Thyroid gland (tissue), 4 donors: Measurements from ENCODE around the gene PEBP1. TPM values are rescaled to one million over a fixed set of nuclear protein-coding genes. Genes with fewer than 3 reads are reported as not detected.

Source experiments
- DNase-seq, 2 donors: peaks; one replicate each; pipeline ENCODE4 v3.0.0-alpha.2; 2019
- H3K27ac ChIP-seq, 3 donors: fragments of 200-600 bp; sonication (generic); 1 replicate in 2 of 3; 2 replicates in 1 of 3; pipeline ENCODE4 v1.5.1; 2016 to 2019; ENCODE audit warnings: mild to moderate bottlenecking in 1 of 3, moderate library complexity in 1 of 3
- H3K27me3 ChIP-seq: fragments of 200-600 bp; sonication (generic); one replicate; pipeline ENCODE4 v1.5.1; 2019
- H3K36me3 ChIP-seq, 2 donors: fragments of 200-600 bp; sonication (generic); one replicate each; pipeline ENCODE4 v1.5.1; 2016 to 2019
- H3K4me1 ChIP-seq, 2 donors: fragments of 200-600 bp; sonication (generic); one replicate each; pipeline ENCODE4 v1.5.1; 2017 to 2019
- H3K4me3 ChIP-seq, 3 donors: fragments of 200-600 bp; sonication (generic); replicated peaks in 1 of 3; 1 replicate in 2 of 3; 2 replicates in 1 of 3; pipeline ENCODE4 v1.5.1; 2016; ENCODE audit warnings: mild to moderate bottlenecking in 1 of 3
- H3K9me3 ChIP-seq: fragments of 200-600 bp; sonication (generic); one replicate; pipeline ENCODE4 v1.5.1; 2017
- POLR2A ChIP-seq, 2 donors: fragments of 450-650 bp; IDR thresholded peaks; one replicate each; pipeline ENCODE4 v1.6.1; 2017; ENCODE audit warnings: antibody characterized with exemption in 2 of 2, mild to moderate bottlenecking in 2 of 2, moderate library complexity in 1 of 2
- WGBS, 2 donors: methylation state at CpG; one replicate each; pipeline ENCODE4 v1.1.5; 2017; 5-methylcytosine and 5-hydroxymethylcytosine counted together
- intact Hi-C: fragments of 100-400 bp; cut with DNase I; formaldehyde crosslinking; loops from one replicate; pipeline ENCODE4 v1.15.1; 2023
- total RNA-seq, 4 donors: library from RNA; depleted of rRNA; stranded (reverse); fragments of >200 nt; gene quantifications; one replicate each; pipeline ENCODE4 v1.2.3, GENCODE V29; 2016
- TF ChIP-seq, protein P1 (sequence below), 6 experiments: fragments of 200-600 bp in 3 of 6; fragments of 450-650 bp in 3 of 6; sonication (generic) in 3 of 6; IDR thresholded peaks; one replicate each; pipeline ENCODE4 v1.5.1; 2016 to 2019; ENCODE audit warnings: antibody characterized with exemption in 6 of 6, mild to moderate bottlenecking in 2 of 6, inconsistent platforms in 1 of 6, moderate library complexity in 1 of 6

PEBP1 gene
- total RNA-seq, 4 donors from 2014 or later, result 695 to 2,015 (median 1,366) TPM

DNA sequence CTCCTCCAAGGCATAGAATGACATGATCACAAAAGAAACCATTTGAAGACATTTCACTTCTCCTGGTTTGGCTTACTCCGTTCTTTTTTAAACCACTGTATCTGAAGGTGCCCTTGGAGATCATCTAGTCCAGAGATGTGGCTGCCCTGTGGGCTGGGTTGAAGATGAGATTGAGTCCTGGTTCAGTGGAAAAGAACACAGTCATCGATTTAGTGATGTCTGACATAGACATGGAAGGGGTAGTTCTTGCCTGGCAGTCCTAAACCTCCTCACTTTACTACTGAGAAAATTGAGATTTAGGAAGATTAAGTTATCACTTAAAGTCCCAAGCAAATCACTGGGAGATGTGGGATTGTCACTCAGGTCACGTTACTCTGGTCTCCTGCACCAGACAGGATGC is 34.9 kb upstream of the PEBP1 start:
- WGBS, 2 donors, result 91 to 94% methylated on average over 3 of the region's 3 CpGs
- DNase-seq, result no peak
- H3K9me3 ChIP-seq, result no peaks in the 10 kb centered on the region
- H3K4me3 ChIP-seq, result no peak overlapping the region
- H3K27ac ChIP-seq, result no peak overlapping the region
- no peaks in the 10 kb centered on the region for H3K27me3 ChIP-seq
- intact Hi-C loops, result loop anchor here (5.0 kb wide), 1 partner anchor 39 kb away; the partner anchor contains the start of gene WSB2
- no peaks in the 10 kb centered on the region for H3K36me3 ChIP-seq
- TF ChIP-seq, protein P1, sequence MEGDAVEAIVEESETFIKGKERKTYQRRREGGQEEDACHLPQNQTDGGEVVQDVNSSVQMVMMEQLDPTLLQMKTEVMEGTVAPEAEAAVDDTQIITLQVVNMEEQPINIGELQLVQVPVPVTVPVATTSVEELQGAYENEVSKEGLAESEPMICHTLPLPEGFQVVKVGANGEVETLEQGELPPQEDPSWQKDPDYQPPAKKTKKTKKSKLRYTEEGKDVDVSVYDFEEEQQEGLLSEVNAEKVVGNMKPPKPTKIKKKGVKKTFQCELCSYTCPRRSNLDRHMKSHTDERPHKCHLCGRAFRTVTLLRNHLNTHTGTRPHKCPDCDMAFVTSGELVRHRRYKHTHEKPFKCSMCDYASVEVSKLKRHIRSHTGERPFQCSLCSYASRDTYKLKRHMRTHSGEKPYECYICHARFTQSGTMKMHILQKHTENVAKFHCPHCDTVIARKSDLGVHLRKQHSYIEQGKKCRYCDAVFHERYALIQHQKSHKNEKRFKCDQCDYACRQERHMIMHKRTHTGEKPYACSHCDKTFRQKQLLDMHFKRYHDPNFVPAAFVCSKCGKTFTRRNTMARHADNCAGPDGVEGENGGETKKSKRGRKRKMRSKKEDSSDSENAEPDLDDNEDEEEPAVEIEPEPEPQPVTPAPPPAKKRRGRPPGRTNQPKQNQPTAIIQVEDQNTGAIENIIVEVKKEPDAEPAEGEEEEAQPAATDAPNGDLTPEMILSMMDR (IDR thresholded peaks at IDR 0.05), result no peak
- TF ChIP-seq POLR2A (IDR thresholded peaks at IDR 0.05), result no peak
- H3K4me1 ChIP-seq, result peaks cover 8 to 11% of the 10 kb centered on the region in 2 donors

GRCh38 chr12:118102070-118102469 is 33.9 kb upstream of the PEBP1 start:
- WGBS, 2 donors, result 83 to 92% methylated on average over 6 of the region's 6 CpGs
- H3K27ac ChIP-seq, result no peak overlapping the region

GRCh38 chr12:118102609-118103008 is 33.3 kb upstream of the PEBP1 start:
- H3K36me3 ChIP-seq, result no peaks in the 10 kb centered on the region
- WGBS, 2 donors, result 23 to 29% methylated on average over 5 of the region's 5 CpGs
- peak overlapping the region in 2 of 3 donors; percentile 76 to 96 for H3K27ac ChIP-seq
- H3K27me3 ChIP-seq, result no peaks in the 10 kb centered on the region
- peak overlapping the region; percentile 12 to 98 (median 70) for H3K4me3 ChIP-seq
- H3K4me1 ChIP-seq, result peaks cover 10 to 15% of the 10 kb centered on the region in 2 donors
- H3K9me3 ChIP-seq, result no peaks in the 10 kb centered on the region
- DNase-seq, result no peak
- TF ChIP-seq, protein P1 (IDR thresholded peaks at IDR 0.05), result no peak
- no peak for TF ChIP-seq POLR2A (IDR thresholded peaks at IDR 0.05)
- intact Hi-C loops, result loop anchor here (5.0 kb wide), 1 partner anchor 40 kb away; the partner anchor contains the start of gene WSB2

More at GRCh38 chr12:118102070-118102469, 33.9 kb upstream of the PEBP1 start:
- DNase-seq, result peak in 1 of 2 donors; percentile 11
- intact Hi-C loops, result loop anchor here (5.0 kb wide), 1 partner anchor 40 kb away; the partner anchor contains the start of gene WSB2
- H3K4me1 ChIP-seq, result peaks cover 8 to 11% of the 10 kb centered on the region in 2 donors
- H3K4me3 ChIP-seq, result no peak overlapping the region
- H3K36me3 ChIP-seq, result no peaks in the 10 kb centered on the region
- H3K9me3 ChIP-seq, result no peaks in the 10 kb centered on the region
- TF ChIP-seq, protein P1 (IDR thresholded peaks at IDR 0.05), result no peak
- TF ChIP-seq POLR2A (IDR thresholded peaks at IDR 0.05), result no peak
- H3K27me3 ChIP-seq, result no peaks in the 10 kb centered on the region

DNA sequence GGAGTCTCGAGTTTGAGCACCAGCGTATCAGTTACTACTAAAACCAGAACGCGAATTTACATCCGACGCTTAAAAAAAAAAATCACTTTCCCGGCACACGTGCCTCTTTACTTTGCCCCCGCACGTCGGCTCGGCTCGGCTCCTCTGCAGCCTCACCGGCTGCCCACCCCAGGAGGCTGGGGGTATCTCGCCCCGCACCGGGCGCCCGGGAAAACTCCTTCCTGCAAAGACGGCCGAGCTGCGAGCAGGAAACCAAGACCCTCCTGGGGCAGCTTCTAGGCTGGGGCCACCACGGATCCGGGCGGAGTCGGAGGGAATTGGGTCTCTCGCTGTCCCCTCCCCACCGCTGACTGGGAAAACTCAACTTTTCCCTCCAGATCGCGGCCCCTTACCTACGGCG is 32.7 kb upstream of the PEBP1 start:
- Histone ChIP-seq H3K36me3 (no peaks in the 10 kb centered on the region), H3K27me3 (no peaks in the 10 kb centered on the region), H3K9me3 (no peaks in the 10 kb centered on the region), H3K4me1 (peaks cover 15% of the 10 kb centered on the region in 2 donors), H3K27ac (peak overlapping the region; percentile 76 to 96 (median 87)), H3K4me3 (peak overlapping the region; percentile 12 to 98 (median 70))
- intact Hi-C loops, result loop anchor here (5.0 kb wide), 1 partner anchor 41 kb away; the partner anchor contains the start of gene WSB2
- DNase-seq, result peak in 1 of 2 donors; percentile 46
- WGBS, 2 donors, result 0% methylated on average over 11 to 31 of the region's 32 CpGs
- no peak for TF ChIP-seq POLR2A (IDR thresholded peaks at IDR 0.05)
- TF ChIP-seq, protein P1 (IDR thresholded peaks at IDR 0.05), result no peak

- TF ChIP-seq, protein P1 (IDR thresholded peaks at IDR 0.05), result no peak
- peak; percentile 67 to 98 for TF ChIP-seq POLR2A (IDR thresholded peaks at IDR 0.05)
- no peaks in the 10 kb centered on the region for H3K9me3 ChIP-seq
- H3K4me3 ChIP-seq, result peak within 1 kb of the TSS; percentile 12 to 98 (median 70)
- H3K4me1 ChIP-seq, result peaks cover 15 to 17% of the 10 kb centered on the region in 2 donors
- H3K27ac ChIP-seq, result peak within 1 kb of the TSS; percentile 76 to 96 (median 87)
- no peaks in the 10 kb centered on the region for H3K36me3 ChIP-seq
- no peaks in the 10 kb centered on the region for H3K27me3 ChIP-seq
- intact Hi-C loops, result loop anchor here (5.0 kb wide), 1 partner anchor 41 kb away; the partner anchor contains the start of gene WSB2
- WGBS, 2 donors, result 0 to 1% methylated on average over 10 to 29 of the region's 75 CpGs
- DNase-seq, result peak; percentile 88
Observed at GRCh38 chr12:118103601-118104382, 32.1 kb upstream of the PEBP1 start, which contains the start of gene VSIG10. VSIG10 (minus strand) TSS chr12:118104011; CDS start chr12:118103671, 340 bp downstream.
